IPS DF 19.7 (cell line): ENCODE measurements around the gene IGLL5.
"Not testable (repeated sequence)": the region's sequence is repeated elsewhere in the genome, so short reads cannot be mapped to it uniquely, and the experiment has no call there.

ENCODE experiments used
- DNase-seq: peaks from one replicate; pipeline ENCODE4 v3.0.0-alpha.2; 2013; ENCODE audit warnings: low read depth, low spot score

The IGLL5 gene

GRCh38 chr22:22914726-22915669 lies 27.4 kb downstream of the IGLL5 start:
- no peak for DNase-seq

- DNase-seq: no peak
Measured at GRCh38 chr22:22915670-22916035, 28.0 kb downstream of the IGLL5 start.

- DNase-seq: no peak
Measured at GRCh38 chr22:22916215-22916951, 28.8 kb downstream of the IGLL5 start.

GRCh38 chr22:22916952-22917290 lies 29.3 kb downstream of the IGLL5 start:
- no peak for DNase-seq

DNA sequence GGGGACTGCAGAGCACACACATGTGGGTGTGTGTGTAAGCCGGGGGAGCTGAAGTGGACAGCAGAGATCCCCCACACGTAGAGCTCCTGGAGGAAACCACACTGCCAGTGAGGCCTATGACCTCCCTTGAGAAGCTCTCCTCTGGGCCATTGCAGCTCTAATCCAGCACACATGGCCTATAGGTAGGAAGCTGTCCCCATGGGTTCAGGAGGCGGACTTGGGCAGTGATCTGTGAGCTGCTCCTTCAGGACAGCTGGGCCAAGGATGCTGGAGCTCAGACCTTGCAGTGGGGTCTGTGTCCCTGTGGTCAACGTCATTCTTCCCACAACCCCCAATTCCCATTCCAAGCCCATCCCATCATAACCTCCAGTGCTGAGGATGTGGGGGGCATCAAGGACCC lies 29.8 kb downstream of the IGLL5 start:
- DNase-seq: no peak

- DNase-seq: no peak
Measured at GRCh38 chr22:22918297-22918965, 30.8 kb downstream of the IGLL5 start.

DNA sequence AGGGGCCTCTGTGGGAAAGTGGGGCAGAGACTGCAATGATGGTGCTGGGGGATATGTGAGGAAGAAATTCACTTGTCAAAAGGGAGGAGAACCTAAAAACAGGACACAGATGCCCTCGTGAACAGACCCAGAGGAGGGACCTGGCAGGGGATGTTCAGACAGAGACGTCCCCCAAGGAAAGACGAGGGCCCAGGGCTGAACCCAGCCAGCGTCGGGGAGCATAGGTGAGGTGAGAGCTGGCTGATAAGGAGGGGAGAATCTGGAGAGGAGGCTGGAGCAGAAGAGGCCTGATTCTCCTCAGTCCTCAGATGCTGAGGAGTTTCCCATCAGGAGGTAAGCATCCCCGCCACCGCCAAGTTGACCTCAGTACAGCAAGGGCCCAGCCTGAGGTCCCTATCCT lies 31.4 kb downstream of the IGLL5 start:
- no peak for DNase-seq

DNA sequence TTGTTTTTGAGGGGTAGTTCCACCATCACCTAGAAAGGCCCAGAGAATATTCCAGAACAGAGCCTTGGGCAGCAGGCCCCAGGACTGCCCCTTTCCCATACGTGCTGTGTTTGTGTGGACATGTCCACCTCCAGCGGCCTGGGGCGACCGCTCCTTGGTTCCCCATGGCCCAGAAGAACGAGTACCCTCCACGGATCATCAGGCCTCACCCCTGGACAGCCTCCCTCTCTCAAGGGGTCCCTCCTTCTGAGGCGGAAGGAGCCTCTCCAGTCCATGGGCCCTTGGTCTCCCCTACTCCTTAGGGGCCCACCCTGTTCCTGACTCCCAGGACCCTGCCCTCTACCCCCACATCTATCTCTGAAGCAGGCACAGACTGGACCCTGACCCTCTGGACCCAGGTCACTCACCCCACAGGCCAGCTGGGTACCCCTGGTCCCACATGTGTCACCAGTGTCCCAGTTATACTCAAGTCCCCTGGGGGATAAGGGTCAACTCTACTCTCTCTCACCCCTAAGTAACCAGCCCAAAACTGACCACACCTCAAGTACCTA lies 32.6 kb downstream of the IGLL5 start:
- DNase-seq: no peak

DNA sequence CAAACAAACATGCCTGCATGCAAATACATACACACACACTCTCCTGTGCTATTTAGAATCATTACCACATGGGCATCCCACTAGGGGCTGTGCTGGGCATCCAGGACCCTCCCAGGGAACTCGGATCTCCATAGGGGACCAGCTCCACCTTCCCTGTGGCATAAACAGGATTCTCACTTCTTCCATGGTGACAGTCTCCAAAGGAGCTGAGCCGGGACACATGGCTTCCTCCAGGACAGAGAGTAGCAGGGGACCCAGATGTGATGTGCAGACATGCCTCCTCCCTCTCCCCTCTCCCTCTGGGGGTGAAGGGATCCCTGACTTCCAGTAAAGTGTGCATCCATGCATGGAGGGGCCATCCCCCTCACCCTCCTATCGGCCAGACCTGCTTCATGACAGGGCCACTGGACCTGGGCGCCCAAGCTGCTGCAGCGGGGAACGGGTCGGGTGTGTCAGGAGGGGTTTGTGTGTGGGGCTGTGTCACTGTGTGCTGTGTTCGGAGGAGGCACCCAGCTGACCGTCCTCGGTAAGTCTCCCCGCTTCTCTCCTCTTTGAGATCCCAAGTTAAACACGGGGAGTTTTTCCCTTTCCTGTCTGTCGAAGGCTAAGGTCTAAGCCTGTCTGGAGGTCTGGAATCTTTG lies 33.4 kb downstream of the IGLL5 start:
- no peak for DNase-seq

- no peak for DNase-seq
Measured at GRCh38 chr22:22921575-22921974, 34.0 kb downstream of the IGLL5 start.

- DNase-seq: not testable (repeated sequence)
Measured at GRCh38 chr22:22922092-22922953, 34.7 kb downstream of the IGLL5 start.

DNA sequence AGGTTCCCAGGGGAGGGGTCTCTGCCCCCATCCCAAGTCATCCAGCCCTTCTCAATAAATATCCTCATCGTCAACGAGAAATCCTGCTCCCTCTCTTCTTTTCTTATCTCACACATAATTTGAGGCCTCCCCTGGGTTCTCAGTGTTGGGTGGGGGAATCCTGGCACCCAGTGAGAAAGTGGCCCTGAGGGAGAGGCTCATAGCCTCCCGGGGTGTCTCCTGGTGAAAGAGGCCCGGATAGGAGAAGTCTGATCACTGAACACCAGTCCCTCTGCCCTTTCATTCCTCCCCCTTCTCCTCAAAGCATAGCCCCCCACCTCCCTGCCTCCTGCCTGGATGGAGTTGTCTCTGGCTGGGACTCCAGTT lies 35.3 kb downstream of the IGLL5 start:
- DNase-seq: no peak

DNA sequence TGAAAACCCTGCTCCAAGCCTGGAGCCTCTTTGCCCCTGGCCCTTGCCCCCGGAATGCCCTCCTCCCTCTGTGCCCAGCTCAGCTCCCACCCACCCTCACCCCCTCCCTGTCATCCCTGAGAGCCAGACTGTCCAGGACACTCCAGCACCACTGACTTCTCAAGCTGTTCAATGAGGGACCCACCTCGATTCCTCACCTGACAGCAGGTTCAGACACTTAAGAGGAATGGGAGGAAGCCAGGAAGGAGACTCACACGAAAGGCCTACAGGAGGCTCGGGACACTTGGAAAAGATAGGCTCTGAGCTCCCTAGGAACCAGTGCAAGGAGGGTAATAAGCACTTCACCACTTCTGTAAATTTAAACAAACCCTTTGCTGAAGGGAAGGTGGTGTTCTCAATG lies 35.8 kb downstream of the IGLL5 start:
- no peak for DNase-seq

- no peak for DNase-seq
Measured at GRCh38 chr22:22923930-22924329, 36.3 kb downstream of the IGLL5 start.

GRCh38 chr22:22924369-22925145 lies 36.9 kb downstream of the IGLL5 start:
- no peak for DNase-seq

DNA sequence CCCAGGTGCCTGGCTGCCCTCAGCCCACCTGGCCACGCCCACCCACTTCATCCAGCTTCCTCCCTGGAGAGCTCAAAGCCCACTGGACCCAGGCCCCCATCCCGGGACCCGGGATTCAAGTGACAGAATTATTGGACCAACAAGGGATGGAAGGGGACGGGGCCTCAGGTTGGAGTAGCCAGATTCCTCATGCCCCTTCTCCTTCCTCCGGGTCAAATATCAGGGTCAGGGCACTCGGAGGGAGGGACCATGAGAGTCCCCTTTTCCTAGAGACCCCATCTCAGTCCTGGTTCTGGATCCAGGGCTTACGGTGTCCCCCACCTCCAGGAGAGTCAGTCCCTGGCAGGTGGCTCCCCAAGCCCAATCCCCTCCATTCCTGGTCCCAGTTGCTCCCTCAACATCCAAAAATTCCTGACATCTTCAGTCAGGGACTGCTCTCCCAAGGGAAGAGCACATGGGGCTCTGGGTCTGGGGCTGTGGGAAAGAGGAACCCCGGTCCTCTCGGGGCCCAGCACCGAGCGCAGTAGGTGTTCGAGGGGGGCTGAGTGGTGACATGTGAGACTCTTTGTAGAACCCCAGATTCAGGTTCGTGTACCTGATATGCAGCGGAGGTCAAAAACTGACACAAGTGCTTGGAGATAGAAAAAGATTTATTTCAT lies 37.7 kb downstream of the IGLL5 start:
- DNase-seq: no peak

DNA sequence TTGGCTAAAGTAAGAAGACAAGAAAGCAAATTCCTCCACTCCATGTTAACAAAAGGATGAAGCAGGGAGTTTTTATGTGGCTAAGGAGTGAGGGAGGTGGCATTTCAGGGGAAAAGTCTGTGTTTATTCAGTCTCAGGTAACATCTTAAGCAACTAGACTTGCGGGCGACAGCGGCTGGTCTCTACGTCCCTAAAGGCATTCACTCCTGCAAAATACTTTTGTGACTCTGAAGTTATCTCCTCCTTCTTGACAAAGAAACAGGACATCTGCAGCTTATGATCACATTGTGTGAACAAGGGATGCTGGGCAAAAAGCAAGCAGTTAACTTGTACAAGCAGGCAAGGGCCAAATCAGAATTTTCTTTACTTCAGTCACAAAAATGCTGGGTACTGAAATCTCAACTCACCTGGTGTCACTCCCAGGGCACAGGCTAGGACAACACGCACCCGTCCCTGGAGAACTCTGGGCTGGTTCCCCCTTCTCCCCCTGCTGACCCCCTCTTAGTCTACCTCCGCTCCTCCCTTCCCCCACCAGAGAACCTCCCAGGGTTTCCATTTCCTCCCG lies 38.3 kb downstream of the IGLL5 start:
- no peak for DNase-seq

DNA sequence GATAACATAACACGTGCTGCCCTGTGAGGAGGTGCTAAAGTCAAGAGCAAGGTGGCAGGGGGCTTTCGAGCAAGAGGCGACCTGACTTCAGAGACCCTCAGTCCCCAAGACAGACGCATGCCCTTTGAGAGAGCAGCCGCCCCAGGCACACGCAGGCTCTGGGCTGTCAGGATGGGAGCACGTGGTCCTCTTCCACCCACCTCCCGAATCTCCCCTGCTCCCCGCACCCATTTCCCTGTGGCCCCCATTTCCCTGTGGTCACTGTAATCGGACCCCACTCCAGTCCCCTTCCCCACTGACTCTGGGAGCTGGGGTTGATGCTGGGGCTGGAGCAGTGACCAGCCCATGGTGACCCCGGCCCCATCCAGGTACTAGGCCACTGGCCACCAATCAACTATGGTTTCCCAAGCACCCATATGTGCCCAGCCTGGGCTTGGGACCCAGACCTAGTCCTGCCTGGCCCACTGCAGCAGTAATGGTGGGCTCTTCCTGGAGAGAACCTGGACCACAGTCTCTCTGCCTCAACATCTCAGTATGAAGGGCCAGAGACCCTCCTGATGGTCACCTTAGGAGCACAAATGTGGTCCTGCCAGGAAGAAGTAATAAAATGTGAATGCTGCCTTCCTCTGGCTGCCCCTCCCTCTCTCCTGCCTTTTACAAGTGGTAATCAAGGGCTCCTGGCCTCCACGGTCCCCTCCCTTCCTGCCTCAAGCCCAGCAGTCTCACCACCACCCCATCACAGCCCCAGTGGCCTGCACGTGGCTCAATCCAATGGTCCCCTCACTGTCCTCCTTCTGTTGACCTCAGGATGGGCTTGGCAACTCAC lies 39.0 kb downstream of the IGLL5 start:
- DNase-seq: no peak
